Kasumi-1 (cell line): ENCODE measurements around the gene INTS13.
A peak's percentile ranks its signal among the peaks of the same experiment; 100 is the strongest.
"Not testable (repeated sequence)": the region's sequence is repeated elsewhere in the genome, so short reads cannot be mapped to it uniquely, and the experiment has no call there.

Experiments used
- DNase-seq, 2 experiments: peaks; one replicate each; lab custom pipeline; 2025; lab: John Stamatoyannopoulos, UW

INTS13 gene

DNA sequence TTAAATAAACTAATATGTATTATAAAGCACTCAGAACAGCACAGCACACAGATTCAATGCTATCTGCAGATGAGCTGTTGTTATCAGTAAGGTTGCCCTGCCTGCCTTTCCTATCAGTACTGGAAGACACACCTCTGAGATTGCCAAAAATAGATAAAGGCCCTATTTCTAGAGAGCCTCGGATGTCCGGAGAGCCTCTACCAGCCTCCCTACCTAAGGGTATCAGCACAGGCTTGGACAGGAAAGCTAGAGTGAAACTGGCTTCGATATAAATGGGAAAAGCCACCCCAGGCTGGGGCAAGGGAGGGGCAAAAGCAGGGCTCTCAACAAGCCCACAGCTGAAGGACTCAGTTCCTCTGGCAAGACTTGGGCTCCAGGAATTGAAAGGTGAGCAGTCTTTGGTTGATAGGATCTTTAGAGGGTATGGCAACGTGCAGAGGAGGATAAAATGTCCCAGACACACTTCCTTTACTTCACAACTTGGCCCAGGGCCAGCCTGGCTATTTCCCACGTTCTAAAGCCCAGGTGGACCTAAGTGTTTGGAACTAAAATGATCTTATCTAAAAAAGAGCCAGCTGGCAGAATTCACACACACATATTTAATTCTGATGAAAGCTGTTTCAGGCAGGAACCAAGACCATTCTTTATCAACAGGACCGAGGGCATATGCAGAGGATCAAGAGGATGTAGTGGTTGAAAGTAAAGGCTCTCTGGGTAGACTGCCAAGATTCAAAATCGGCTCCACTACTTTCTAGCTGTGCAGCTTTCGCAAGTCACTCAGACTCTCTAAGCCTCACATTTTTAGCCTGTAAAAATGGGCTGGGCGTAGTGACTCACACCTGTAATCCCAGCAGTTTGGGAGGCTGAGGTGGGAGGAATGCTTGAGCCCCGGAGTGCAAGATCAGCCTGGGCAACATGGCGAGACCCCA, 67.0 kb downstream of the INTS13 start:
- peak; percentile 63 to 66 for DNase-seq

DNA sequence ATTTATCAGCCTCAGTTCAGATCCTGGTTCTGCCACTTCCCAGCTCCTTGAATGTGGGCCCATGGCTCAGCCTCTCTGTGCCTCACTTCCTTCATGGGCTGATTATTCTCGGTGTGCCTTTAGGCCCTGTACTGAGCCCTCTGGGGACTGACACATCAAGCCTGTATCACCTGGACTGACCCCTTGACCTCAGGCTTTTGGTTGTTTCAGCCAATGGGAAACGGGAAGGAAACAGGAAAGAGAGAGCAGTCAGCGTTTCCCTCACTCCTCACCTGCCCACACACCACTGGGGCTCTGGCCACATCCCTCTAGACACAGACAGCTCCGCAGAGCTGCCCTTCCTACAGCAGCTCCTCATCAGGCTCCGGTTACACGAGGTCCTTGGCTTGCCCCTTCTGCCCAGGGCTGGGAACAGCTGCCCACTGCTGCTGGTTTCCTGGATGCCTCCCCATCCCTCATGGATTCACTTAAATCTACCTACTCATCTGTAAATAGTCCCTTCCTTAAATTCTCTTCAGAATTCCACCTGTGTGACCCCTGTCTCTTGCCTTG, 67.8 kb downstream of the INTS13 start:
- peak in 1 of 2 experiments; percentile 20 for DNase-seq

DNA sequence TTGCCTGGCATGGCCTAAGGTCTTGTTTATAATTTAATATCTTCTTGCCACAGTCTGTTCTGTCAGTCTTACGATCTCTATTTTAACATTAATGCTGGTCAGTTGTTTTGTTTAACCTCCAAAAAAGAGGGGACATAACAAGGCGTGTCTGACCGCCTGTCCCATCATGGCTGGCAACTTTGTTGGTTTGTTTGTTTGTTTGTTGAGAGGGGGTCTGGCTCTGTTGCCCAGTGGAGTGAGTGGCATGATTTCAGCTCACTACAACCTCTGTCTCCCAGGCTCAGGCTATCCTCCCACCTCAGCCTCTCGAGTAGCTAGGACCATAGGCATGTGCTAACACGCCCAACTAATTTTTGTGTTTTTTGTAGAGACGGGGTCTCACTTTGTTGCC, 68.7 kb downstream of the INTS13 start:
- no peak for DNase-seq

DNA sequence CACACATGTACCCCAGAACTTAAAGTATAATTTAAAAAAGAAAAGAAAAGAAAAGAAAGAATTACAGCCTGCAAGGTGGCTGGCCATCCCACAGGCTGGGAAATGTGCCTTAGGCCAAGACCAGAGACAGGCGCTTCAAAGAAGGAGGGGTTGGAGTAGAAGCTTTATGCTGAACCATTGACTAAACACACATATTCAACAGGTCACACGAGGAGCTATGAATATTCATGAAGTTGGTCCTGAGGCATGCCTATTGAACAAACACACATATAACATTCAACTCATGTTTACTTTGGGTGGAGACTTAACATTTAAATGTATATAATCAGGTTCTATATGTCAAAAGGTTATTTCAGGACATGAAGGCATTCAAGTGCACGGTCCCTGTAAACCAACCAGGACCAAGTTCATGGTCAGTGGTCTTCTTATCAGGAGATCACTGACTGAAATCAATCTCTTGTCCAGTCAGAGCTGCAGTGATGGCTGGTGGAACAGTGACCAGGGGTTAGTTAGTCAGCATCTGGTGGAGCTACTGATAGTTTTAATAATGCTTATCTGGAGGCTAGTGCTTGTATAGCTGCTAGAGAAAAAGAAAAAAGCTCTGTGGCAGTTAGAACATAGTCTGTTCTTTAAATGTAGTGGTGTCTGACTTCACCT, 69.2 kb downstream of the INTS13 start:
- DNase-seq = no peak

DNA sequence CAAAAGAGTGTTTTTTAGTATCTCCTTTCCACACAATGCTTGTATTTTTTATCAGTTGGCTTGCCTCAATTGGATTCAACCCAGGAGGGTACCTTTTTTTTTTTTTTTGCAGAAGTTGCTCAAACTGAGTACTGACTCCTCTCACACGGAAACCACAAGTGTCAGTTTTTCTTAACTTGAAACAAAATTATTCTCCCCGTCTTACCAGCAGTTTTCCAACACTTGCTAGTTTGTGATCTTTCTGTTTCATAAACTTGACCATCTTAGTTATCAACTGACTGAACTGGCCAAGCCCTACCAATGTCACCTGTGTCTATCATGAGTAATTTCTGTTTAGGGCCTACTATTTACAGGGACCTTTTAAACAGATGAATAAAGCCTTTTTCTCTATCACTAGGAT, 70.7 kb downstream of the INTS13 start:
- peak; percentile 73 to 80 for DNase-seq

DNA sequence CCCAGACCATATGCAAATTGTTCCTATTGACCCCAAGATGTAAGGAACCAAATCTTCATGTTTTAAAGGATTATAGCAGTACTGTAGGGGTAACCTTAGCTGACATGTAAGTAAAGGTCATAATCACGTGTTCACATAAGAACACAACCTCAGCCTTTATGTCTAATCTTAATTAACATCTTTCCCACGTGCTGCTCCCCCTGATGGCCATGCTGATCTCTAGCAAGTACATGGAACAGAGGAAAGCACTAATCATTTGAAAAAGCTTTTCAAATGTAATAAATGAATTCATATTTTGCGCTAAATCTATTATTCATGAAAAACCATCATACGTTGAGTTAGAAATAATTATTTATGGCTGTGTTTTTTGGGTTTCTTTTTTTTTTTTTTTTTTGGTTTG, 74.3 kb downstream of the INTS13 start:
- peak; percentile 57 to 61 for DNase-seq

DNA sequence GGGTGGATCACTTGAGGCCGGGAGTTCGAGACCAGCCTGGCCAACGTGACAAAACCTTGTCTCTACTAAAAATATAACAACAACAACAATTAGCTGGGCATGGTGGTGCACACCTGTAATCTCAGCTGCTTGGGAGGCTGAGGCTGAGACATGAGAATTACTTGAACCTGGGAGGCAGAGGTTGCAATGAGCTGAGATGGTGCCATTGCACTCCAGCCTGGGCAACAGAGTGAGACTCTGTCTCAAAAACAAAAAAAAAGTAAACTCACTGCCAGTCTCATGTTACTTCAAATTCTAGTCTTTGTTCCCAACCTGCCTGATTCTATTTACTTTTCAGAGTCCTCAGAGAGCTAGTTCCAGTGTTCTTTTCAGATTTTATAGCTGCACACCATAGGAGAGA, 75.0 kb downstream of the INTS13 start:
- DNase-seq = not testable (repeated sequence)

DNA sequence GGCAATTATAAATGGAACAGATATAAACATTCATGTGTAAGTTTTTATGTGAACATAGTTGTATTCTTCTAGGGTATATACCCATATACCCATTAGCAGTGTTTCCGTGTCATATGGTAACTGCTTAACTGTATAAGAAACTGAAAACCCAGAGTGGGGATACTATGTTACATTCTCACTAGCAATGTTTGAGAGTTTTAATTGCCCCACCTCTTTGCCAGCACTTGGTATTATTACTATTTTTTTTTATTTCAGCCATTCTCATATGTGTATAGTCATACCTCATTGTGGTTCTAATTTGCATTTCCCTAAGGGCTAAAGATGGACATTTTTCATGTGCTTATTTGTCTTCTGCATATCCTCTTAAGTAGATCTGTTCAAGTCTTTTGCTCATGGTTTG, 76.1 kb downstream of the INTS13 start:
- DNase-seq = no peak

DNA sequence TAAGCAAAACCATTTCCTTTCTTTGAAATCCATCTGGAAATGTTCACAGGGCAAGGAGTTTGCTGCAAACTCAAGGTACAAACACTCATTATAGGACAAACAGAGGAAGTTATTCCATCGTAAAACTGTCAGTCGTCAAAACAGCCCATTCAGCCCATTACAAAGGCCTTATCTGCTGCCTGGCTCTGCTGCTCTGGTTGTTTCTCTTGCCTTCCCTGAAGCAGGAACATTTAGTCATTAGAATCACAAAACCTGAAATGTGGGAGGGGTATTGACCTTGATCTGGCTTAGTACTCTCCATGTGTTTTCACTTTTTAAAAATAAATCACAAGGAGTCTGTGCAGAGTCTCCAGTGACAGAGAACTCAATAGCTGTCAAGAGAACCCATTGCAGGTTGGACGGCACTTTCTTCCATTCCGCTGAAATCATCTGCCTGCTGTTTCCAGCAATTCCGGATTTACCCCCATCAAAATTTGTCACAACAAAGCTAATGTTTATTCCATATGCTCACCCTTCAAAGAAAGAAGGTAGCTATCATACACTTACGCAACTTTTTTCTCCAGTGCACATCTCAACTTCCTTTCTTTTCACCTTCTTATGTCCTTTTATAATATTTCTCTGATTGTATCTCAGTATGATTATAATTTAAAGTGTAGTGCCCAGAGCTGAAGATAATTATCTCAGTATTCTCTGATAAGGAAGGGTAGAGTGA, 80.2 kb downstream of the INTS13 start:
- DNase-seq = no peak

DNA sequence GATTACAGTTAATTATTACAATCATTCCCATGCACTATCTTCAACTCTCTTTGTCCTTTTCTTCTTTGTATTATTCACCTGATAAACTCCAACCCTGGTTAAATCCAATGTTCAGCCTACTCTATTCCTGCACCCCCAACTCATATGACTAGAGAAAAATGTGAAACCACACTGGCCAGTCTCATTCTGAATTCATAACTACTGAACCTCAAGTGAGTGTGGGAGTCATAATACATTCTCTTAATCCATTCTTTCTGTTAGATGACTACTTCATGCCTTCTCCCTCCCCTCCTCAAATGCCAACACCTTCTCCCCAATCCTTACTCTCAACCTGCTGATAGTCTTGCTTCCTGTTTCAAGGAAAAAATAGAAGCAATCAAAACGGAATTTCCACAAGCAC, 82.4 kb downstream of the INTS13 start:
- DNase-seq = no peak
